A204.1 (cell line): ENCODE measurements around the gene OLFM4.
"Not testable (repeated sequence)": the region's sequence is repeated elsewhere in the genome, so short reads cannot be mapped to it uniquely, and the experiment has no call there.

Experiments
- FAIRE-seq: peaks from 2 replicates; lab custom pipeline; 2012; peaks lifted over from hg19 to GRCh38; lab: Jason Lieb, UNC

Gene OLFM4

DNA sequence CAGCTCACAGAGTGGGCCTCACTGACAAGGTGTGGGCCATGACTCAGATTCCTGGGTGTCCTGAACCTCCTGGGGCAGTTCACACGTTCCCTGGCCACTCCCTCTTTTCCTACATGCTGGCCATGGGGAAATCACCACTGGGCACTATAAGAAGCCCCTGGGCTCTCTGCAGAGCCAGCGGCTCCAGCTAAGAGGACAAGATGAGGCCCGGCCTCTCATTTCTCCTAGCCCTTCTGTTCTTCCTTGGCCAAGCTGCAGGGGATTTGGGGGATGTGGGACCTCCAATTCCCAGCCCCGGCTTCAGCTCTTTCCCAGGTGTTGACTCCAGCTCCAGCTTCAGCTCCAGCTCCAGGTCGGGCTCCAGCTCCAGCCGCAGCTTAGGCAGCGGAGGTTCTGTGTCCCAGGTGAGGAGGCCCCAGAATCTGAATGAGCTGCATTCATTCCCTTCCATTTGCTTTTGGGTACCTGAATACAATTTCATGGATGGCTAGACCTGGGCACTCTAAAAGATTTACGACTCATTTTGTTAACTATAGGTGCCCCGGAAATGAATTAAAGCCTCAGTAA is at the start of gene OLFM4:
TSS of gene OLFM4 (plus strand) at position 177 of the 567 bp plus-strand sequence. CDS start at position 201, 24 bp downstream.
- no peak for FAIRE-seq

GRCh38 chr13:52978989-52979388 is 49.6 kb upstream of the OLFM4 start:
- FAIRE-seq, result no peak

- no peak for FAIRE-seq
These were observed 47.9 kb upstream of the OLFM4 start for GRCh38 chr13:52980695-52981094.

DNA sequence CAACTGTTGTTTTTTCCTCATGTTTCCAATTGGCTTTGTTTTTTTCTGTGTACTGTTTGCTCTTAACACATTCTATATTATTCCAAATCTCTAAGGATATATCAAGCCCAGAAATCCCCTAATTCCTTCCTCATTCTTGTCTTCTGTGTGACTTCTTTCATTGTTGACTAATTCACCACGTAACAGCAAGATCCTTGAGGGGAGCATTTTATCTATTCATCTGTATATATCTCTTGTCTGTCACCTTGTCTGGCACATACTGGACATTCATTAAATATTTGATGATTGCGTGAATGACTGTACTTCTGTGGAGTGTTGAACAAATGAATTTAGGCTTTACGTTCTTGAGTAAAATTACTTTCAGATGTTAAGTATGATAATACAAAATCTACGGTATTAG is 44.8 kb upstream of the OLFM4 start:
- FAIRE-seq, result no peak

DNA sequence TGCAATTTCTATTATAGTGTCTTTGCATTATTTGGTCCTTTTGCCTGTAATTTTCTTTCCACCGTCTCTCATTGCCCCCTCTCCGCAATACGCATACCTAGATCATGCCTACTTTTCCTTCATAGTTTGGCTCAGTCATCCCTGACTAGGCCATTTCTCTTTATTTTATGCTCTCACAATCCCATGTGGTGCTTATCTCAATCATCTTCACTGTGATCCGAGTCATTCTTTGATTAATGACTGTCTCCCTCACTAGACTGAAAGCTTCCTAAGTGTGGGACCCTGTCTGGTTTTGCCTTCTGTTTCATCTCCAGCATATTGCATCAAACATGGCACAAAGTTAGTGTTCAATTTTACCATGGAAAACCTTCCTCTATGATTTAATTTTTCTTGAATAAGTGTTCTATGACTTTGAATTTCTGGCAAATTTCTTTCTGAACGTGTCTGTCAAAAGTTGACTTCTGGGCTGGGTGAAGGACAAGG is 43.7 kb upstream of the OLFM4 start:
- no peak for FAIRE-seq

DNA sequence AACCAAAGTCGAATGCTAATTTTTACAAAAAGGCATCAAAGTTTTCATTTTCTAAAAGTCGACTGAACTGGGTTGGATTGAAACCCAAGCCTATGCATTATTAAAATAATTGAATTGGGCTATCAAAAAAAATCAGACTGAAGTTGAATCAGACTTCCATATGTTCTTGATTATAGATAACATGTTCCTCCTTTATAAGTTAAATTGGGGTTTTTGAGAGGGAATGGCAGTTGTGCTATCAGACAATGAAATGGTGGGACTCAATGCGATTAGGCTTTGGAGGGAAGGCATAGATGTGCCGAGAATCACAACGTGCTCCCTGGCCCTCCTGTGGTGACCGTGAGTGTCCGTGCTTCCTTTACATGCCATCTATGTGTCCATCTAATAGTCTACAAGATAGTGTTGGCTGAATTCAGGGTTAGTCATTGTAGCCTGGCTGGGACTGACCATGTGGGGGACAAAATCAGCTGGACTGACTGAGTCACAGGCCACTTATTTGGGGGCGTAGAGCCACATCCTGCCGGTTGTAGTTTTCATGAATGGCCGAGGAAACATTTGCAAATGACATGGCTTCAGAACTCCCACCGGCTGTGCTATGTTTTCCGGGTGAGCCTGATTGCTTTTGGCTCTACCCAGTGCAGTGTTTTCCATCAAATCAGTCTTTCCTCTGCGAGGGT is 37.1 kb upstream of the OLFM4 start:
- no peak for FAIRE-seq

GRCh38 chr13:52992110-52992509 is 36.5 kb upstream of the OLFM4 start:
- FAIRE-seq, result no peak

DNA sequence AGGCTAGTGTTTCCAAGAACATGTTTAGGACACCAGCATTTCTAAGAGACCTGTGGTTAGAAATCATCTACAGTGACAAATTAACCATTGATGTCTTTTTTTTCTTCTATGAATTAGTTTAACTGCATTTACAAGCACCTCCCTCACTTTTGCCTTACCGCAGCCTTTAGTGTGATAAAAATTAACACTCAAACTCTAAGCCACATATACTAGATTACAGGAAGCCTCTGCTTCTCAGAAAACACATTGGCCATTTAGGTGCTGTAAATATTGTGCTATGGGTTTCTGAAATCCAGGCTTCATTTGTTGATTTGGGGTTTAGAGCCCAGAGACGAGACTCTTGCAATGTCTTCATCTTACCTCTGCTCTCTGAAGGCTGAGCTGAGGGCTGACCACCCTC is 34.6 kb upstream of the OLFM4 start:
- FAIRE-seq, result no peak

GRCh38 chr13:52994865-52995264 is 33.7 kb upstream of the OLFM4 start:
- no peak for FAIRE-seq

GRCh38 chr13:52995946-52996345 is 32.7 kb upstream of the OLFM4 start:
- no peak for FAIRE-seq

GRCh38 chr13:52997951-52998876 is 30.4 kb upstream of the OLFM4 start:
- FAIRE-seq, result no peak

GRCh38 chr13:52999093-52999696 is 29.4 kb upstream of the OLFM4 start:
- FAIRE-seq, result no peak

GRCh38 chr13:53001444-53002225 is 27.0 kb upstream of the OLFM4 start:
- no peak for FAIRE-seq

GRCh38 chr13:53004573-53004972 is 24.0 kb upstream of the OLFM4 start:
- no peak for FAIRE-seq

- no peak for FAIRE-seq
These were observed 23.0 kb upstream of the OLFM4 start for GRCh38 chr13:53005626-53006025.

- FAIRE-seq, result no peak
These were observed 20.7 kb upstream of the OLFM4 start for GRCh38 chr13:53007872-53008271.

GRCh38 chr13:53010374-53011105 is 18.1 kb upstream of the OLFM4 start:
- FAIRE-seq, result no peak

DNA sequence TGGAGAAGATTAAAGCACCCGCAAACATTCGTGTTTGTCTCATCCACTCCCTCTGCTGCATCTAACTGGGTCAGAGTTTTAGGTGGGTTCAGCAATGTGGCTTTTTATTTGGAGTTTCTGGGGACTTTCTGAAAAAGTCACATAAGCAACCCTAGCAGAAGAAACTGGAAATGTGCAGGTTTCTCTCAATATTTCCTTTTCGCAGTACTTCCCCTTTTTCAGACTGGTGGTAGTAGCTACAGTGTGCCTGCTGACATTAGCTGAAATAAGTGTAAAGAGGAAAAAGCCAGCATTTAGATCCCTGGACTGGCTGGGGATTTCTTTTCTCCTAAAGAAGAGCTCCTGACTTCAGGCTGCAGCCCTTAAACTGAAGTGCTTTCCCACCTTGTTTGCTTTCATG is 15.9 kb upstream of the OLFM4 start:
- FAIRE-seq, result no peak

GRCh38 chr13:53013113-53013512 is 15.5 kb upstream of the OLFM4 start:
- no peak for FAIRE-seq

DNA sequence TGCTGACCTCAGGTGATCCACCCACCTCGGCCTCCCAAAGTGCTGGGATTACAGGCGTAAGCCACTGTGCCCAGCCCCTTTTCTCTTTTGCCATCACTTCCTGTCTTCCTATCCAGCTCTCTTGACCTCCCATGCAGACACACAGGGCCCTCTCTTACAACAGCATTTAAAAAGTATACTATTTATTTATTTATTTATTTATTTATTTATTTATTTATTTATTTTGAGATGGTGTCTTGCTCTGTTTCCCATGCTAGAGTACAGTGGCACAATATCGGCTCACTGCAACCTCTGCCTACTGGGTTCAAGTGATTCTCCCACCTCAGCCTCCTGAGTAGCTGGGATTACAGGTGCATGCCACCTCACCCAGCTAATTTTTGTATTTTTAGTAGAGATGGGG is 14.6 kb upstream of the OLFM4 start:
- FAIRE-seq, result not testable (repeated sequence)
